HepG2 (cell line): Measurements from ENCODE around the gene BIRC5. TPM values are rescaled to one million over a fixed set of nuclear protein-coding genes. Genes with fewer than 3 reads are reported as not detected.

Source experiments
- AGO2 ChIP-seq: fragments of 200-400 bp; formaldehyde crosslinking; optimal IDR thresholded peaks from 2 replicates; pipeline ENCODE3; 2017; ENCODE audit warnings: mild to moderate bottlenecking, low read depth, low read length, moderate library complexity
- CHD2 ChIP-seq: IDR thresholded peaks from 2 replicates; pipeline ENCODE4 v1.6.1; 2011; ENCODE audit warnings: low read depth, low read length, improper control_type of control experiment
- FOXA1 ChIP-seq, 2 experiments: fragments of 450-650 bp in 1 of 2; sonication (generic) in 1 of 2; formaldehyde crosslinking in 1 of 2; IDR thresholded peaks; 2 replicates each; pipeline versions ENCODE4 v1.4.0 to v1.6.1; 2016 to 2020; ENCODE audit warnings: missing genetic modification reagents in 1 of 2
- FOXC1 ChIP-seq: sonication (generic); formaldehyde crosslinking; IDR thresholded peaks from 2 replicates; pipeline ENCODE4 v1.8.0; 2022; ENCODE audit warnings: mild to moderate bottlenecking, missing genetic modification reagents, borderline replicate concordance
- FUBP1 ChIP-seq: sonication (generic); formaldehyde crosslinking; IDR thresholded peaks from 2 replicates; pipeline ENCODE4 v1.5.1; 2020; ENCODE audit warnings: missing genetic modification reagents, mild to moderate bottlenecking, borderline replicate concordance
- HOXA9 ChIP-seq: sonication (generic); formaldehyde crosslinking; IDR thresholded peaks from 2 replicates; pipeline ENCODE4 v1.8.1; 2022; ENCODE audit warnings: missing genetic modification reagents, mild to moderate bottlenecking, moderate library complexity, borderline replicate concordance
- KMT2B ChIP-seq: IDR thresholded peaks from 2 replicates; pipeline ENCODE4 v1.6.1; 2016; ENCODE audit warnings: missing genetic modification reagents, missing compliant biosample characterization
- MYC ChIP-seq: sonication (generic); formaldehyde crosslinking; IDR thresholded peaks from 2 replicates; pipeline ENCODE4 v1.9.0; 2021; ENCODE audit warnings: missing genetic modification reagents, borderline replicate concordance
- NFIC ChIP-seq: IDR thresholded peaks from 2 replicates; pipeline ENCODE4 v1.6.1; 2012; ENCODE audit warnings: mild to moderate bottlenecking, low read length, inconsistent platforms
- NFKBIZ ChIP-seq: IDR thresholded peaks from 2 replicates; pipeline ENCODE4 v1.6.1; 2018; ENCODE audit warnings: missing genetic modification reagents, missing compliant biosample characterization
- POLR2AphosphoS5 ChIP-seq: IDR thresholded peaks from 2 replicates; pipeline ENCODE4 v1.6.1; 2012; ENCODE audit warnings: low read depth, low read length
- RARA ChIP-seq: IDR thresholded peaks from 2 replicates; pipeline ENCODE4 v1.6.1; 2016; ENCODE audit warnings: missing genetic modification reagents, missing compliant biosample characterization
- TSC22D2 ChIP-seq: sonication (generic); formaldehyde crosslinking; IDR thresholded peaks from 2 replicates; pipeline ENCODE4 v1.5.1; 2020; ENCODE audit warnings: missing genetic modification reagents, mild to moderate bottlenecking, borderline replicate concordance
- YEATS4 ChIP-seq: sonication (generic); formaldehyde crosslinking; IDR thresholded peaks from 2 replicates; pipeline ENCODE4 v1.4.0; 2020; ENCODE audit warnings: missing genetic modification reagents, borderline replicate concordance
- ZFP37 ChIP-seq: sonication (generic); formaldehyde crosslinking; IDR thresholded peaks from 2 replicates; pipeline ENCODE4 v1.4.0; 2020; ENCODE audit warnings: missing genetic modification reagents, borderline replicate concordance
- ZNF124 ChIP-seq: sonication (generic); formaldehyde crosslinking; IDR thresholded peaks from 2 replicates; pipeline ENCODE4 v1.4.0; 2020; ENCODE audit warnings: missing genetic modification reagents
- ZNF337 ChIP-seq: sonication (generic); formaldehyde crosslinking; IDR thresholded peaks from 2 replicates; pipeline ENCODE4 v1.5.1; 2020; ENCODE audit warnings: missing genetic modification reagents, low read depth, mild to moderate bottlenecking, borderline replicate concordance
- ZNF441 ChIP-seq: sonication (generic); formaldehyde crosslinking; IDR thresholded peaks from 2 replicates; pipeline ENCODE4 v1.7.0; 2021; ENCODE audit warnings: missing genetic modification reagents, borderline replicate concordance
- ZNF703 ChIP-seq: sonication (generic); formaldehyde crosslinking; IDR thresholded peaks from 2 replicates; pipeline ENCODE4 v1.5.1; 2020; ENCODE audit warnings: missing genetic modification reagents, mild to moderate bottlenecking, moderate library complexity, borderline replicate concordance
- polyA plus RNA-seq, 8 experiments: library from polyadenylated mRNA; depleted of rRNA in 3 of 8; stranded (reverse) in 7 of 8; unstranded in 1 of 8; fragments of >200 nt; fragmentation: Illumina TruSeq in 4 of 8; extraction: Trizol in 4 of 8; gene quantifications; 2 replicates each; pipeline versions ENCODE4 v1.2.1 to v1.2.3, GENCODE V29; 2011 to 2016; ENCODE audit warnings: low read depth in 4 of 8, missing spikeins in 1 of 8, mixed read lengths in 1 of 8; ENCODE audit not compliant: insufficient read depth in 1 of 8
- total RNA-seq, 5 experiments: library from RNA; depleted of rRNA; stranded (reverse); fragments of >200 nt; fragmentation: Illumina TruSeq; extraction: Trizol; gene quantifications; 2 replicates each; pipeline ENCODE4 v1.2.3, GENCODE V29; 2016; ENCODE audit warnings: low read depth in 1 of 5
- TF ChIP-seq, protein P1 (sequence below): sonication (generic); formaldehyde crosslinking; IDR thresholded peaks from 2 replicates; pipeline ENCODE4 v1.8.0; 2022; ENCODE audit warnings: mild to moderate bottlenecking, missing genetic modification reagents, borderline replicate concordance
- TF ChIP-seq, protein P2 (sequence below): sonication (generic); formaldehyde crosslinking; IDR thresholded peaks from 2 replicates; pipeline ENCODE4 v1.5.1; 2020; ENCODE audit warnings: mild to moderate bottlenecking, missing genetic modification reagents, moderate library complexity

The BIRC5 gene
- total and polyA plus RNA-seq, 2 of the 13 experiments (the other 11 are each of a cell fraction or from before 2014, with no cell fraction given): 30.3 to 135 TPM

DNA sequence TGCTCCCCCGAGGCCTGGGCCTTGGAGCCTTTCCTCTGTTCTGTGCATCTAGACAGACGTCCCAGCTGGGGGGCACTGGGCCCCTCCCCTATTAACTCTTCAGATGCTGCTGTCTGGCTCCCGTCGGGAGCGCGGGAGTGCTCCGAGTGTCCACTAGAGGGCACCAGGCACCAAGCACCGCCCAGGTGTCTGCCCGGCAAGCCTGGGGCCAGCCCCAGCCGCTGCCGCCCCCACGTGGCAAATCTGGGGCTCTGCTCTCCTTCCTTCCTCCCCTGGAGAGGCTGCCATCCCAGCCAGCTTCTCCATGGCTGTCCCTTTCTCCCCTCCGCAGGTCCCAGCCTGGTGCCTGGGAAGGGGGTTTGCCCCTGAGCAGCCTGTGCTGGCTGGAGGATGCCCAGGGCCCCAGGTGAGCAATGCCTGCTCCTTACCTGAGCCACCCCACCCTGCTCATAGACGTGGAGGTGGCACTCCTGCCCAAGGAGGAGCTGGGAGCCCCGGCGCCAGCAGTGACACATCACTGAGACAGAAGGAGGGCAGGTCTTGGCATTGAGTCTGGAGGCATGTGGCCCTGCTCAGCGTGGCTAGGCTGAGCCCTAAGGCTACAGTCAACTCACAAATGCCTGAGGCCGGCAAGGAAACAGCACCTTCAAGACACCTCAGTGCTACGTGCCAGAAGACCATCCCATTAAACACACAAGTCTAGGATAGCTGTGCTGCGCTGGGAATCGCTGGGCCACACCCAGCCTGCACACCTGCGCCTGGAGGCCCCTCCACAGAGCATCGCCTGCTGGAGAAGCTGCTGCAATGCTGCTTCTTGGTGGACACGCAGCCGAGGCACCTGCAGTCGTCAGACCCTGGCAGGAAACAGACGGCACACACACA, 37.1 kb downstream of the BIRC5 start (continued):
- TF ChIP-seq CHD2 (no peak), AGO2 (no peak), ZNF441 (CRISPR knock-in tag) (0 out of 2 replicates have a peak, but pooled peaks have one; percentile 12), NFIC (no peak), YEATS4 (CRISPR knock-in tag) (no peak), MYC (CRISPR knock-in tag) (peak; percentile 72; the same call in 1 of the 2 replicates), FOXA1 (IDR thresholded peaks at IDR 0.05) (no peak), FOXA1 (CRISPR knock-in tag; IDR thresholded peaks at IDR 0.05) (no peak), FOXC1 (CRISPR knock-in tag) (peak; percentile 56; the same call in 1 of the 2 replicates), ZNF124 (CRISPR knock-in tag) (peak; percentile 76; the same call in 1 of the 2 replicates), POLR2AphosphoS5 (no peak), TSC22D2 (CRISPR knock-in tag) (peak; percentile 89; the same call in 1 of the 2 replicates), RARA (CRISPR knock-in tag) (peak; percentile 50; the same call in 1 of the 2 replicates), KMT2B (CRISPR knock-in tag) (peak; percentile 58), ZFP37 (no peak), HOXA9 (CRISPR knock-in tag) (no peak), ZNF337 (CRISPR knock-in tag) (no peak), FUBP1 (CRISPR knock-in tag) (no peak), NFKBIZ (CRISPR knock-in tag) (peak; percentile 65; the same call in 1 of the 2 replicates), ZNF703 (CRISPR knock-in tag) (no peak)
- TF ChIP-seq, protein P1, sequence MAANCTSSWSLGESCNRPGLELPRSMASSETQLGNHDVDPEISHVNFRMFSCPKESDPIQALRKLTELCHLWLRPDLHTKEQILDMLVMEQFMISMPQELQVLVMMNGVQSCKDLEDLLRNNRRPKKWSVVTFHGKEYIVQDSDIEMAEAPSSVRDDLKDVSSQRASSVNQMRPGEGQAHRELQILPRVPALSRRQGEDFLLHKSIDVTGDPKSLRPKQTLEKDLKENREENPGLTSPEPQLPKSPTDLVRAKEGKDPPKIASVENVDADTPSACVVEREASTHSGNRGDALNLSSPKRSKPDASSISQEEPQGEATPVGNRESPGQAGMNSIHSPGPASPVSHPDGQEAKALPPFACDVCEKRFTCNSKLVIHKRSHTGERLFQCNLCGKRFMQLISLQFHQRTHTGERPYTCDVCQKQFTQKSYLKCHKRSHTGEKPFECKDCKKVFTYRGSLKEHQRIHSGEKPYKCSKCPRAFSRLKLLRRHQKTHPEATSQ (CRISPR knock-in tag): no peak; the same call in 1 of the 2 replicates
- TF ChIP-seq, protein P2, sequence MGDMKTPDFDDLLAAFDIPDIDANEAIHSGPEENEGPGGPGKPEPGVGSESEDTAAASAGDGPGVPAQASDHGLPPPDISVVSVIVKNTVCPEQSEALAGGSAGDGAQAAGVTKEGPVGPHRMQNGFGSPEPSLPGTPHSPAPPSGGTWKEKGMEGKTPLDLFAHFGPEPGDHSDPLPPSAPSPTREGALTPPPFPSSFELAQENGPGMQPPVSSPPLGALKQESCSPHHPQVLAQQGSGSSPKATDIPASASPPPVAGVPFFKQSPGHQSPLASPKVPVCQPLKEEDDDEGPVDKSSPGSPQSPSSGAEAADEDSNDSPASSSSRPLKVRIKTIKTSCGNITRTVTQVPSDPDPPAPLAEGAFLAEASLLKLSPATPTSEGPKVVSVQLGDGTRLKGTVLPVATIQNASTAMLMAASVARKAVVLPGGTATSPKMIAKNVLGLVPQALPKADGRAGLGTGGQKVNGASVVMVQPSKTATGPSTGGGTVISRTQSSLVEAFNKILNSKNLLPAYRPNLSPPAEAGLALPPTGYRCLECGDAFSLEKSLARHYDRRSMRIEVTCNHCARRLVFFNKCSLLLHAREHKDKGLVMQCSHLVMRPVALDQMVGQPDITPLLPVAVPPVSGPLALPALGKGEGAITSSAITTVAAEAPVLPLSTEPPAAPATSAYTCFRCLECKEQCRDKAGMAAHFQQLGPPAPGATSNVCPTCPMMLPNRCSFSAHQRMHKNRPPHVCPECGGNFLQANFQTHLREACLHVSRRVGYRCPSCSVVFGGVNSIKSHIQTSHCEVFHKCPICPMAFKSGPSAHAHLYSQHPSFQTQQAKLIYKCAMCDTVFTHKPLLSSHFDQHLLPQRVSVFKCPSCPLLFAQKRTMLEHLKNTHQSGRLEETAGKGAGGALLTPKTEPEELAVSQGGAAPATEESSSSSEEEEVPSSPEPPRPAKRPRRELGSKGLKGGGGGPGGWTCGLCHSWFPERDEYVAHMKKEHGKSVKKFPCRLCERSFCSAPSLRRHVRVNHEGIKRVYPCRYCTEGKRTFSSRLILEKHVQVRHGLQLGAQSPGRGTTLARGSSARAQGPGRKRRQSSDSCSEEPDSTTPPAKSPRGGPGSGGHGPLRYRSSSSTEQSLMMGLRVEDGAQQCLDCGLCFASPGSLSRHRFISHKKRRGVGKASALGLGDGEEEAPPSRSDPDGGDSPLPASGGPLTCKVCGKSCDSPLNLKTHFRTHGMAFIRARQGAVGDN (CRISPR knock-in tag): peak; percentile 73
